DMS 273 (cell line): Measurements from ENCODE around the gene NKX1-1.
"Not testable (repeated sequence)": the region's sequence is repeated elsewhere in the genome, so short reads cannot be mapped to it uniquely, and the experiment has no call there.

ENCODE experiments used
- DNase-seq: peaks from one replicate; lab custom pipeline; 2025; ENCODE audit not compliant: unreplicated experiment; lab: John Stamatoyannopoulos, UW

The NKX1-1 gene

GRCh38 chr4:1405636-1406393 is 427 bp downstream of the NKX1-1 start:
- DNase-seq, result no peak

- no peak for DNase-seq
Measured at GRCh38 chr4:1405254-1405635, 997 bp downstream of the NKX1-1 start.

GRCh38 chr4:1404573-1405253 is 1.5 kb downstream of the NKX1-1 start:
- DNase-seq, result no peak

GRCh38 chr4:1403591-1404572 is 2.4 kb downstream of the NKX1-1 start:
- DNase-seq, result peak; percentile 28

- DNase-seq, result no peak
Measured at GRCh38 chr4:1403177-1403583, 3.1 kb downstream of the NKX1-1 start.

- DNase-seq, result peak; percentile 60
Measured at GRCh38 chr4:1402516-1403091, 3.6 kb downstream of the NKX1-1 start.

- DNase-seq, result no peak
Measured at GRCh38 chr4:1402021-1402515, 4.2 kb downstream of the NKX1-1 start.

- DNase-seq, result peak; percentile 29
Measured at GRCh38 chr4:1401409-1402020, 4.7 kb downstream of the NKX1-1 start.

GRCh38 chr4:1400831-1401408 is 5.3 kb downstream of the NKX1-1 start:
- DNase-seq, result no peak

- DNase-seq, result no peak
Measured at GRCh38 chr4:1400191-1400805, 5.9 kb downstream of the NKX1-1 start.

- no peak for DNase-seq
Measured at GRCh38 chr4:1399508-1400190, 6.6 kb downstream of the NKX1-1 start.

- no peak for DNase-seq
Measured at GRCh38 chr4:1398681-1399507, 7.3 kb downstream of the NKX1-1 start.

- DNase-seq, result no peak
Measured at GRCh38 chr4:1396806-1397455, 9.3 kb downstream of the NKX1-1 start.

GRCh38 chr4:1395941-1396805 is 10.1 kb downstream of the NKX1-1 start:
- DNase-seq, result no peak

- DNase-seq, result not testable (repeated sequence)
Measured at GRCh38 chr4:1395389-1395820, 10.8 kb downstream of the NKX1-1 start.

- DNase-seq, result not testable (repeated sequence)
Measured at GRCh38 chr4:1394554-1395388, 11.5 kb downstream of the NKX1-1 start.
